Measurements from ENCODE around the gene ENO1.
"Not testable (repeated sequence)": the region's sequence is repeated elsewhere in the genome, so short reads cannot be mapped to it uniquely, and the experiment has no call there.

The ENO1 gene

GRCh38 chr1:8903908-8904650 is 25.6 kb upstream of the ENO1 start:
- Mint-ChIP-seq H3K9me3 (peaks cover 5% of the 10 kb centered on the region), H3K27ac (peak overlapping the region; percentile 62), H3K4me3 (no peak overlapping the region), H3K27me3 (ENCODE audit: low read depth) (peaks cover 3% of the 10 kb centered on the region), H3K36me3 (ENCODE audit: low read depth) (peaks cover 6% of the 10 kb centered on the region), H3K4me1 (ENCODE audit: low read depth) (peaks cover 44% of the 10 kb centered on the region)

- peak overlapping the region; percentile 62 for H3K27ac Mint-ChIP-seq
- H3K4me1 Mint-ChIP-seq (ENCODE audit: low read depth): peaks cover 48% of the 10 kb centered on the region
Observed at GRCh38 chr1:8903410-8903809, 24.9 kb upstream of the ENO1 start.

DNA sequence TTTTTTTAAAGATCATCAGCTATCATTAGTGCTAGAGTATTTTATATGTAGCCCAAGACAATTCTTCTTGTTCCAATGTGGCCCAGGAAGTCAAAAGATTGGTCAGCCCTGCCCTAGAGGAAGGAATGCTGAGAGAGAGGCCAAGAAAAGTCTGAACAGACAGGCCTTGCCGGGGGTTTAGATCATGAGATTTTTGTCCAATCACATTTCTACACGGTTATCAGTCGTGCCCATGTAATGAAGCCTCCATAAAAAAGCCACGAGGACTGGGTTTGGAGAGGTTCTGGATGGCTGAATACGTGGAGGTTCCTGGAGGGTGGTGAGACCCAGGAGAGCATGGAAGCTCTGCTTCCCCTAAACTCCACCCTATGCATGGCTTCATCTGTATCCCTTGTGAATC is 24.3 kb upstream of the ENO1 start:
- peaks cover 13% of the 10 kb centered on the region for H3K9me3 Mint-ChIP-seq
- H3K36me3 Mint-ChIP-seq (ENCODE audit: low read depth): peaks cover 11% of the 10 kb centered on the region
- H3K27ac Mint-ChIP-seq: peak overlapping the region; percentile 63
- H3K27me3 Mint-ChIP-seq (ENCODE audit: low read depth): peaks cover 3% of the 10 kb centered on the region
- peaks cover 46% of the 10 kb centered on the region for H3K4me1 Mint-ChIP-seq (ENCODE audit: low read depth)
- no peak overlapping the region for H3K4me3 Mint-ChIP-seq

More at GRCh38 chr1:8903410-8903809, 24.9 kb upstream of the ENO1 start:
- Mint-ChIP-seq H3K9me3 (peaks cover 10% of the 10 kb centered on the region), H3K27me3 (ENCODE audit: low read depth) (peaks cover 3% of the 10 kb centered on the region), H3K36me3 (ENCODE audit: low read depth) (peaks cover 11% of the 10 kb centered on the region), H3K4me3 (no peak overlapping the region)

- Mint-ChIP-seq H3K9me3 (peaks cover 13% of the 10 kb centered on the region), H3K27ac (peak overlapping the region; percentile 98), H3K4me1 (ENCODE audit: low read depth) (peaks cover 39% of the 10 kb centered on the region), H3K36me3 (ENCODE audit: low read depth) (peaks cover 11% of the 10 kb centered on the region)
- H3K4me3 Mint-ChIP-seq; H3K27me3 Mint-ChIP-seq (ENCODE audit: low read depth): not testable (repeated sequence)
Observed at GRCh38 chr1:8900684-8901083, 22.2 kb upstream of the ENO1 start.

- H3K36me3 Mint-ChIP-seq (ENCODE audit: low read depth): peaks cover 11% of the 10 kb centered on the region
- H3K4me3 Mint-ChIP-seq: no peak overlapping the region
- H3K27me3 Mint-ChIP-seq (ENCODE audit: low read depth): no peaks in the 10 kb centered on the region
- peaks cover 13% of the 10 kb centered on the region for H3K9me3 Mint-ChIP-seq
- peaks cover 40% of the 10 kb centered on the region for H3K4me1 Mint-ChIP-seq (ENCODE audit: low read depth)
- H3K27ac Mint-ChIP-seq: peak overlapping the region; percentile 98
Observed at GRCh38 chr1:8899046-8899445, 20.6 kb upstream of the ENO1 start.

- Mint-ChIP-seq H3K36me3 (ENCODE audit: low read depth) (peaks cover 11% of the 10 kb centered on the region), H3K9me3 (peaks cover 13% of the 10 kb centered on the region), H3K27ac (peak overlapping the region; percentile 98), H3K4me3 (peak overlapping the region; percentile 14), H3K4me1 (ENCODE audit: low read depth) (peaks cover 38% of the 10 kb centered on the region)
- not testable (repeated sequence) for H3K27me3 Mint-ChIP-seq (ENCODE audit: low read depth)
Observed at GRCh38 chr1:8898418-8898817, 19.9 kb upstream of the ENO1 start.

DNA sequence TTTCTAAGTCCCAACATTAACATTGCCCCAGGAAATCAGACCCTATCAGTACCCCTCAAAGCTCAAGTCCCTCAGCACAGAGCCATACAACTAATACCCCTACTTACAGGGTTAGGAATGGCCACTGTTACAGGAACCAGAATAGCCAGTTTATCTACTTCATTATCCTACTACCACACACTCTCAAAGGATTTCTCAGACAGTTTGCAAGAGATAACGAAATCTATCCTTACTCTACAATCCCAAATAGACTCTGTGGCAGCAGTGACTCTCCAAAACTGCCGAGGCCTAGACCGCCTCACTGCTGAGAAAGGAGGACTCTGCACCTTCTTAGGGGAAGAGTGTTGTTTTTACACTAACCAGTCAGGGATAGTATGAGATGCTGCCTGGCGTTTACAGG is 19.0 kb upstream of the ENO1 start:
- Mint-ChIP-seq H3K4me1 (ENCODE audit: low read depth) (peaks cover 33% of the 10 kb centered on the region), H3K36me3 (ENCODE audit: low read depth) (peaks cover 11% of the 10 kb centered on the region)
- H3K27me3 Mint-ChIP-seq (ENCODE audit: low read depth); H3K4me3 Mint-ChIP-seq; H3K9me3 Mint-ChIP-seq; H3K27ac Mint-ChIP-seq: not testable (repeated sequence)

DNA sequence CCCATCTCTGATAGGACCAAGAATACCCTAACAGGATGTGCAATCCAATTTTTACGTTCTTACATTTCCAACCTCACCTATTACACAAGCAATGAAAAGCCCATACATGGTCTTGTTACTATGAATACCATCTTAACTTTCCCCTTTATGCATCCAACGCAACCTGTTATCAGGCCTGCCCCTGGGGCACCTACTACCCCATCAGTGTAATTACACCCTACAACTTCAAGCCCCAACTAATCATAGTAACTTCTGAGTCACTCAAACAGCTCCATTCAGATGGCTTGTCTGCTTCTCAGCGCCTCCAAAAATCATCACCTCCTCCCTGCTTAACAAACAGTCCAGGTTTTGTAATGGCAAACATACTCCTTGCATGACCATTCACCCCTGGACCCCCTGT is 18.3 kb upstream of the ENO1 start:
- H3K27ac Mint-ChIP-seq; H3K27me3 Mint-ChIP-seq (ENCODE audit: low read depth); H3K4me3 Mint-ChIP-seq; H3K9me3 Mint-ChIP-seq: not testable (repeated sequence)
- Mint-ChIP-seq H3K4me1 (ENCODE audit: low read depth) (peaks cover 29% of the 10 kb centered on the region), H3K36me3 (ENCODE audit: low read depth) (peaks cover 11% of the 10 kb centered on the region)

DNA sequence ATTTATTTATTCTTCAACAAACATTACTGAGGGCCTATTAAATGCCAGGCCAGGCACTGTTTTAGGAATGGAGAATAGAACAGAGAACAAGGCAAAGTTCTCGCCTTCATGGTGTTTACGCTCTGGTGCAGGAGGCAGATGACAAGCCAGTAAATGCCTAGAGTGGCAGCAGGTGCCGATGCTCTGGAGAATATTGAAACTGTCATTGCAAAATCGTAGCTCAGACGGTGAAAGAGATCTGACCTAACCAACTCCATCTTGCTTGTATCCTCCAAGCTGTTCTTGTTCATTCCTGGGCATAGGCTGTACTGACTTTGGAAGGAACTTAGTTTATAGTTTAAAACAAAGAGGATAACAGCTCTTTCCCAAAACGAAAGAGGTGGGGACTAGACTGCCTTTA is 13.5 kb upstream of the ENO1 start:
- no peaks in the 10 kb centered on the region for H3K9me3 Mint-ChIP-seq
- no peaks in the 10 kb centered on the region for H3K27me3 Mint-ChIP-seq (ENCODE audit: low read depth)
- no peak overlapping the region for H3K27ac Mint-ChIP-seq
- H3K4me3 Mint-ChIP-seq: no peak overlapping the region
- no peaks in the 10 kb centered on the region for H3K36me3 Mint-ChIP-seq (ENCODE audit: low read depth)
- H3K4me1 Mint-ChIP-seq (ENCODE audit: low read depth): peaks cover 11% of the 10 kb centered on the region

DNA sequence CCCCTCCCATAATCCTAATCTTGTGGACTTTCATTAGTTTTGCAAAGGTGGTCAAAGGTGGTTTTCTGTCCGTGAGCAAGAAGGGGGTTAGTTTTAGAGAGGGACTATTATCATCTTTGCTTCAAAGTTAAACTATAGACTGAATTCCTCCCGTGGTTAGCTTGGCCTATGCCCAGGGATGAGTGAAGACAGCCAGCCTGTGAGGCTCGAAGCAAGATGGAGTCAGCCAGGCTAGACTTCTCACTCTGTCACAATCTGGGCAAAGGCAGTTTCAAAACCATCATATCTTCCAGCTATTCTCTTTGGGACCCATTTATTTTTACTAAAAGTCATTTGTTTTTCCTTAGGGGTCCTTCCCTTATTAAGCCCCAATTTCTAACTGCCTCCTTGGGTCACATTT is 12.9 kb upstream of the ENO1 start:
- Mint-ChIP-seq H3K4me3 (no peak overlapping the region), H3K27me3 (ENCODE audit: low read depth) (no peaks in the 10 kb centered on the region), H3K9me3 (no peaks in the 10 kb centered on the region), H3K36me3 (ENCODE audit: low read depth) (no peaks in the 10 kb centered on the region), H3K4me1 (ENCODE audit: low read depth) (peaks cover 11% of the 10 kb centered on the region), H3K27ac (no peak overlapping the region)

GRCh38 chr1:8889925-8890785 is 11.7 kb upstream of the ENO1 start:
- Mint-ChIP-seq H3K27ac (no peak overlapping the region), H3K4me3 (no peak overlapping the region), H3K9me3 (no peaks in the 10 kb centered on the region), H3K4me1 (ENCODE audit: low read depth) (peaks cover 11% of the 10 kb centered on the region), H3K36me3 (ENCODE audit: low read depth) (peaks cover 2% of the 10 kb centered on the region), H3K27me3 (ENCODE audit: low read depth) (no peaks in the 10 kb centered on the region)

DNA sequence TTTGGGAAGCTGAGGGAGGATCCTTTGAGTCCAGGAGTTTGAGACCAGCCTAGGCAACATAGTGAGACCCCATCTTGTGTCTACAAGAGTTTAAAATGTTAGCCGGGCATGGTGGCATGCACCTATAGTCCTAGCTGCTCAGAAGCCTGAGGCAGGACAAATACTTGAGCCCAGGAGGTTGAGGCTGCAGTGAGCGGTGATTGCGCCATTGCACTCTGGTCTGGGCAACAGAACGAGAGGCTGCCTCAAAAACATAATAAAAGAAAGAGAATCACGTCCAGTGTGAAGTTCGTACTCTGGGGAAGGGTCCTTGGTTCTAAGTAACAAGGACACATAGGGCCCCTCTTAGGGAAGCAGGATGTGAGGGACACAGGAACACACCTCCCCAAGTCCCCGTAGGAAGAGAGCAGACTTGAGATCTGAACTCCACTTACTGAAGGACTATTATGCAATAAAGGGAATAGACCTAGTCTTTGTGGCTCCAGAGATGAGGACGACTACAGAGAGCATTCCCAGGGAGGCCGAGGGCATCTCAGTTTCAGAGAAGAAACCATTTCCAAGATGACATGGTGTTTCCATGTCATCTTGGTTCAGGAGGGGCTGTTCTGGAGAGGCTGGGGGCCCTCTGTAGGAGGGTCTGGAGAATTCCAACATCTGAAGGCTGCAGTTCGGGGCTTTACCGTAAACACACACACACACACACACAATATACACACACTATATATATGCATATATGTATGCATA is 10.8 kb upstream of the ENO1 start:
- peaks cover 2% of the 10 kb centered on the region for H3K36me3 Mint-ChIP-seq (ENCODE audit: low read depth)
- no peak overlapping the region for H3K27ac Mint-ChIP-seq

DNA sequence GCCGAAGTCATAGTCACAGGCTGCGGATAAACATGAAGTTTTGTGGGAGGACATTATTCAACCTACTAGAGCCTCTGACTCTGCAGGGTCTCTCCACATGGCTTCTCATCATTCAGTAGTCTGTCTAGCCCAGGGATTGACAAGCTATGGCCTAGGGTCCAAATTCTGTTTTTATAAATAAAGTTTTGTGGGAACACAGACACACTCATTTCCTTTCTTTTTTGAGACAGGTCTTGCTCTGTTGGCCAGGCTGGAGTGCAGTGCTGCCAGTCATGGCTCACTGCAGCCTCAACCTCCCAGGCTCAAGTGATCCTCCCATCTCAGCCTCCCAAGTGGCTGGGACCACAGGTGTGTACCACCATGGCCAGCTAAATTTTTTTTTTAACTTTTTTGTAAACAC is 8.1 kb upstream of the ENO1 start:
- Mint-ChIP-seq H3K27ac (no peak overlapping the region), H3K27me3 (ENCODE audit: low read depth) (no peaks in the 10 kb centered on the region), H3K9me3 (no peaks in the 10 kb centered on the region), H3K4me3 (no peak overlapping the region), H3K4me1 (ENCODE audit: low read depth) (peaks cover 7% of the 10 kb centered on the region), H3K36me3 (ENCODE audit: low read depth) (peaks cover 2% of the 10 kb centered on the region)

More for the DNA sequence above, 10.8 kb upstream of the ENO1 start:
- Mint-ChIP-seq H3K9me3 (no peaks in the 10 kb centered on the region), H3K4me3 (no peak overlapping the region), H3K4me1 (ENCODE audit: low read depth) (peaks cover 14% of the 10 kb centered on the region), H3K27me3 (ENCODE audit: low read depth) (no peaks in the 10 kb centered on the region)

GRCh38 chr1:8886031-8886524 is 7.6 kb upstream of the ENO1 start:
- H3K27ac Mint-ChIP-seq: peak overlapping the region; percentile 39
- H3K27me3 Mint-ChIP-seq (ENCODE audit: low read depth); H3K36me3 Mint-ChIP-seq (ENCODE audit: low read depth); H3K4me1 Mint-ChIP-seq (ENCODE audit: low read depth); H3K4me3 Mint-ChIP-seq; H3K9me3 Mint-ChIP-seq: not testable (repeated sequence)

Measured in T-helper 1 cell treated with Interleukin-12 subunit alpha and Interleukin-12 subunit beta and Interleukin-4 antibody, amounts not matched to agents 30 μg/mL and 1 μg/mL, for 36 hours (primary cell).